ENCODE measurements around the gene DNAH8. TPM values are rescaled to one million over a fixed set of nuclear protein-coding genes. Genes with fewer than 3 reads are reported as not detected.
A peak's percentile ranks its signal among the peaks of the same experiment; 100 is the strongest.

The DNAH8 gene
- total RNA-seq, 3 donors from 2014 or later (not counting 1 experiment from before 2014, with no cell fraction given) = 0.10 TPM; not detected in 2

- no peaks in the 10 kb centered on the region for H3K4me1 ChIP-seq (ENCODE audit: control insufficient read depth, insufficient read depth, low read length)
- Mint-ChIP-seq H3K4me3 (no peak overlapping the region), H3K27me3 (ENCODE audit: low read depth in 2 of 2) (peaks cover 0 to 7% of the 10 kb centered on the region in 2 donors), H3K27ac (no peak overlapping the region), H3K9me3 (no peaks in the 10 kb centered on the region), H3K4me1 (no peaks in the 10 kb centered on the region), H3K36me3 (no peaks in the 10 kb centered on the region)
- 71% methylated on average over 11 of the region's 12 CpGs for WGBS (ENCODE audit: insufficient coverage)
- H3K36me3 ChIP-seq (ENCODE audit: control insufficient read depth, insufficient read depth, low read length) = no peaks in the 10 kb centered on the region
- H3K27ac ChIP-seq (ENCODE audit: low read length) = no peak overlapping the region
- no peak overlapping the region for H3K4me3 ChIP-seq (ENCODE audit: low read length)
- TF ChIP-seq CTCF (IDR thresholded peaks at IDR 0.05) = no peak
- ATAC-seq (no peak), DNase-seq (peak in 1 of 2 donors; percentile 11)
- no peaks in the 10 kb centered on the region for H3K27me3 ChIP-seq (ENCODE audit: control insufficient read depth, insufficient read depth, low read length)
- H3K9me3 ChIP-seq (ENCODE audit: control insufficient read depth, insufficient read depth, low read length) = no peaks in the 10 kb centered on the region
- intact Hi-C loops (cut with micrococcal nuclease) = no loop called here
Measured at GRCh38 chr6:39075010-39075686, 360.0 kb downstream of the DNAH8 start.

GRCh38 chr6:39075807-39076622 lies 360.9 kb downstream of the DNAH8 start:
- Histone ChIP-seq H3K27ac (ENCODE audit: low read length) (no peak overlapping the region), H3K4me3 (ENCODE audit: low read length) (no peak overlapping the region), H3K9me3 (ENCODE audit: control insufficient read depth, insufficient read depth, low read length) (no peaks in the 10 kb centered on the region), H3K27me3 (ENCODE audit: control insufficient read depth, insufficient read depth, low read length) (no peaks in the 10 kb centered on the region), H3K36me3 (ENCODE audit: control insufficient read depth, insufficient read depth, low read length) (no peaks in the 10 kb centered on the region), H3K4me1 (ENCODE audit: control insufficient read depth, insufficient read depth, low read length) (no peaks in the 10 kb centered on the region)
- H3K27ac Mint-ChIP-seq = no peak overlapping the region
- DNase-seq (no peak), ATAC-seq (no peak)
- WGBS (ENCODE audit: insufficient coverage) = 85% methylated on average over 11 of the region's 11 CpGs
- H3K4me1 Mint-ChIP-seq = no peaks in the 10 kb centered on the region
- no peak overlapping the region for H3K4me3 Mint-ChIP-seq
- no peaks in the 10 kb centered on the region for H3K36me3 Mint-ChIP-seq
- TF ChIP-seq CTCF (IDR thresholded peaks at IDR 0.05) = no peak
- intact Hi-C loops (cut with micrococcal nuclease) = no loop called here
- no peaks in the 10 kb centered on the region for H3K9me3 Mint-ChIP-seq
- peaks cover 0 to 7% of the 10 kb centered on the region in 2 donors for H3K27me3 Mint-ChIP-seq (ENCODE audit: low read depth in 2 of 2)

- Histone ChIP-seq H3K9me3 (ENCODE audit: control insufficient read depth, insufficient read depth, low read length) (no peaks in the 10 kb centered on the region), H3K27ac (ENCODE audit: low read length) (no peak overlapping the region), H3K4me3 (ENCODE audit: low read length) (no peak overlapping the region), H3K27me3 (ENCODE audit: control insufficient read depth, insufficient read depth, low read length) (no peaks in the 10 kb centered on the region), H3K36me3 (ENCODE audit: control insufficient read depth, insufficient read depth, low read length) (no peaks in the 10 kb centered on the region), H3K4me1 (ENCODE audit: control insufficient read depth, insufficient read depth, low read length) (no peaks in the 10 kb centered on the region)
- H3K27me3 Mint-ChIP-seq (ENCODE audit: low read depth in 2 of 2) = no peaks in the 10 kb centered on the region
- no peak for TF ChIP-seq CTCF (IDR thresholded peaks at IDR 0.05)
- no peaks in the 10 kb centered on the region for H3K36me3 Mint-ChIP-seq
- ATAC-seq (no peak), DNase-seq (peak in 1 of 2 donors; percentile 4)
- no peak overlapping the region for H3K4me3 Mint-ChIP-seq
- no peak overlapping the region for H3K27ac Mint-ChIP-seq
- intact Hi-C loops (cut with micrococcal nuclease) = no loop called here
- no peaks in the 10 kb centered on the region for H3K9me3 Mint-ChIP-seq
- WGBS (ENCODE audit: insufficient coverage) = 68% methylated on average over 6 of the region's 9 CpGs
- no peaks in the 10 kb centered on the region for H3K4me1 Mint-ChIP-seq
Measured at GRCh38 chr6:39076623-39077535, 361.8 kb downstream of the DNAH8 start.
